ENCODE measurements around the gene ZDHHC7. TPM values are rescaled to one million over a fixed set of nuclear protein-coding genes. Genes with fewer than 3 reads are reported as not detected.

Gene ZDHHC7
- total and polyA plus RNA-seq, 2 of the 8 experiments (the other 6 are each of a cell fraction or from before 2014, with no cell fraction given): 40.5 to 56.3 TPM

GRCh38 chr16:84999857-85000480 is 11.4 kb downstream of the ZDHHC7 start (continued):
- TF ChIP-seq USF2 (IDR thresholded peaks at IDR 0.05; ENCODE audit: low read length) (no peak), MAX (IDR thresholded peaks at IDR 0.05) (no peak), ATF2 (IDR thresholded peaks at IDR 0.05; ENCODE audit: low read length) (no peak), POLR2AphosphoS5 (IDR thresholded peaks at IDR 0.05; ENCODE audit: low read depth, low read length) (no peak), NRF1 (IDR thresholded peaks at IDR 0.05; ENCODE audit: low read depth, low read length) (no peak), SAP30 (IDR thresholded peaks at IDR 0.05; ENCODE audit: insufficient read depth, insufficient replicate concordance, low read length) (no peak)

Data from H1 (cell line).